GM19193 (cell line): ENCODE measurements around the gene KLC1.
A peak's percentile ranks its signal among the peaks of the same experiment; 100 is the strongest.

Experiments used
- POLR2A ChIP-seq: IDR thresholded peaks from 4 replicates; pipeline ENCODE4 v1.6.1; 2011; ENCODE audit not compliant: insufficient read depth, insufficient read length; ENCODE audit errors: extremely low read depth

KLC1 gene

GRCh38 chr14:103709814-103710213 is 80.8 kb downstream of the KLC1 start:
- no peak for TF ChIP-seq POLR2A

- TF ChIP-seq POLR2A = no peak
Observed at GRCh38 chr14:103710771-103711377, 81.9 kb downstream of the KLC1 start.

- TF ChIP-seq POLR2A = no peak
Observed at GRCh38 chr14:103711516-103712431, 82.8 kb downstream of the KLC1 start.

- no peak for TF ChIP-seq POLR2A
Observed at GRCh38 chr14:103712633-103713247, 83.7 kb downstream of the KLC1 start.

- no peak for TF ChIP-seq POLR2A
Observed at GRCh38 chr14:103713304-103714062, 84.5 kb downstream of the KLC1 start.

GRCh38 chr14:103714063-103714724 is 85.2 kb downstream of the KLC1 start:
- TF ChIP-seq POLR2A = no peak

- peak; percentile 91 for TF ChIP-seq POLR2A
Observed at GRCh38 chr14:103715052-103716000, 86.3 kb downstream of the KLC1 start, which contains the start of the genes XRCC3 and ZFYVE21. Gene XRCC3, minus strand, starts transcription at chr14:103715451. Its CDS starts 4,364 bp downstream, at chr14:103711087. Gene ZFYVE21, plus strand, starts transcription at chr14:103715810. Its CDS starts 32 bp downstream, at chr14:103715842.

- TF ChIP-seq POLR2A = no peak
Observed at GRCh38 chr14:103716091-103716801, 87.2 kb downstream of the KLC1 start.

- no peak for TF ChIP-seq POLR2A
Observed at GRCh38 chr14:103716899-103717411, 87.9 kb downstream of the KLC1 start.

- TF ChIP-seq POLR2A = no peak
Observed at GRCh38 chr14:103718572-103718971, 89.6 kb downstream of the KLC1 start.

- TF ChIP-seq POLR2A = no peak
Observed at GRCh38 chr14:103719751-103720150, 90.7 kb downstream of the KLC1 start.
